Spleen (tissue), 11 donors: ENCODE results near the gene SUN5. TPM values are rescaled to one million over a fixed set of nuclear protein-coding genes. Genes with fewer than 3 reads are reported as not detected.

Experiments used
- DNase-seq: peaks from one replicate; pipeline ENCODE4 v3.0.0-alpha.2; 2020
- H3K27ac ChIP-seq, 8 donors: fragments of 200-600 bp; sonication (generic) in 7 of 8; 1 replicate in 4 of 8; 2 replicates in 4 of 8; pipeline versions ENCODE4 v1.5.0 to v1.8.0; 2016 to 2021; ENCODE audit warnings: inconsistent platforms in 4 of 8, mild to moderate bottlenecking in 4 of 8, moderate library complexity in 1 of 8
- H3K27me3 ChIP-seq, 7 donors: fragments of 200-600 bp; sonication (generic) in 6 of 7; replicated peaks in 1 of 7; 1 replicate in 4 of 7; 2 replicates in 3 of 7; pipeline versions ENCODE4 v1.5.0 to v1.8.0; 2016 to 2021; ENCODE audit warnings: inconsistent platforms in 3 of 7, mild to moderate bottlenecking in 1 of 7
- H3K36me3 ChIP-seq, 6 donors: fragments of 200-600 bp; sonication (generic) in 5 of 6; 1 replicate in 4 of 6; 2 replicates in 2 of 6; pipeline versions ENCODE4 v1.5.0 to v1.8.0; 2016 to 2021; ENCODE audit warnings: inconsistent platforms in 2 of 6
- H3K4me1 ChIP-seq, 6 donors: fragments of 200-600 bp; sonication (generic) in 5 of 6; 1 replicate in 3 of 6; 2 replicates in 3 of 6; pipeline versions ENCODE4 v1.5.0 to v1.8.0; 2016 to 2021; ENCODE audit warnings: inconsistent platforms in 3 of 6
- H3K4me3 ChIP-seq, 8 donors: fragments of 200-600 bp; sonication (generic) in 7 of 8; 1 replicate in 4 of 8; 2 replicates in 4 of 8; pipeline versions ENCODE4 v1.5.0 to v1.8.0; 2016 to 2021; ENCODE audit warnings: inconsistent platforms in 4 of 8, mild to moderate bottlenecking in 4 of 8, moderate library complexity in 2 of 8
- H3K9me3 ChIP-seq, 8 donors: fragments of 200-600 bp; sonication (generic) in 7 of 8; 1 replicate in 4 of 8; 2 replicates in 4 of 8; pipeline versions ENCODE4 v1.5.0 to v1.8.0; 2016 to 2021; ENCODE audit warnings: inconsistent platforms in 4 of 8
- CTCF ChIP-seq, 11 experiments: fragments of 200-600 bp in 7 of 11; fragments of 450-650 bp in 4 of 11; sonication (generic) in 4 of 11; IDR thresholded peaks in 8 of 11; conservative IDR thresholded peaks in 3 of 11; 1 replicate in 7 of 11; 2 replicates in 4 of 11; pipeline versions ENCODE4 v1.4.0 to v1.8.0; 2016 to 2021; ENCODE audit warnings: antibody characterized with exemption in 11 of 11, inconsistent platforms in 4 of 11, mild to moderate bottlenecking in 1 of 11
- POLR2A ChIP-seq, 3 donors: fragments of 450-650 bp; IDR thresholded peaks; one replicate each; pipeline ENCODE4 v1.5.1; 2017; ENCODE audit warnings: antibody characterized with exemption in 3 of 3, mild to moderate bottlenecking in 1 of 3
- POLR2AphosphoS5 ChIP-seq, 3 donors: sonication (generic); formaldehyde crosslinking; IDR thresholded peaks; one replicate each; pipeline ENCODE4 v1.5.1; 2017; ENCODE audit warnings: antibody characterized with exemption in 3 of 3
- WGBS, 5 donors: extraction: QIAGEN DNeasy Blood & Tissue Kit in 3 of 5; methylation state at CpG; one replicate each; pipeline versions ENCODE4 v1.1.5 to v1.1.7; 2013 to 2018; 5-methylcytosine and 5-hydroxymethylcytosine counted together
- intact Hi-C: fragments of 100-400 bp; cut with DNase I; formaldehyde crosslinking; loops from one replicate; pipeline ENCODE4 v1.15.0; 2023; ENCODE audit warnings: low total_unique reads
- polyA plus RNA-seq, 3 donors: library from polyadenylated mRNA; stranded (reverse); fragments of 200-250 nt; gene quantifications; one replicate each; pipeline ENCODE4 v1.2.1, GENCODE V29; 2013
- total RNA-seq, 7 donors: library from RNA; depleted of rRNA in 3 of 7; stranded (reverse); fragments of >200 nt in 3 of 7; fragmentation: NEBNext Ultra II Directional in 4 of 7; extraction: Animal tissue kit (Norgen Biotek cat#: 25700) in 4 of 7; gene quantifications; one replicate each; pipeline versions ENCODE4 v1.1.0 to v1.2.1, GENCODE V29; 2016 to 2021
- donor health status: healthy with polysubstance abuse.
- donor health status: DM: no; HTN: no; CAD: no; lungs with moderate emphysema.
- donor health status: DM: no; HTN: no; CAD: no.
- donor health status: Bipolar disorder and iron deficiency.
- donor health status: healthy.
- donor health status: DM: no; HTN: no; CAD: no.
- donor health status: DM: yes; HTN: yes; CAD: no.

Gene SUN5
- total and polyA plus RNA-seq, 10 donors: not detected

GRCh38 chr20:33043731-33044181, 39.5 kb upstream of the SUN5 start:
- Histone ChIP-seq H3K4me1 (no peaks in the 10 kb centered on the region), H3K4me3 (no peak overlapping the region), H3K9me3 (peaks cover 3 to 33% (median 24%) of the 10 kb centered on the region in 8 donors), H3K27ac (no peak overlapping the region), H3K27me3 (no peaks in the 10 kb centered on the region), H3K36me3 (no peaks in the 10 kb centered on the region)
- DNase-seq: no peak
- intact Hi-C loops: no loop called here
- TF ChIP-seq CTCF (IDR thresholded peaks at IDR 0.05 in 8 of 11, conservative IDR thresholded peaks at IDR 0.05 in 3 of 11) (no peak), POLR2A (IDR thresholded peaks at IDR 0.05) (no peak), POLR2AphosphoS5 (IDR thresholded peaks at IDR 0.05) (no peak)
- 52 to 74% (median 59%) methylated on average over 1 of the region's 1 CpG for WGBS, 5 donors

GRCh38 chr20:33042983-33043730, 38.9 kb upstream of the SUN5 start:
- no peak for TF ChIP-seq CTCF (IDR thresholded peaks at IDR 0.05 in 8 of 11, conservative IDR thresholded peaks at IDR 0.05 in 3 of 11)
- no peak for TF ChIP-seq POLR2AphosphoS5 (IDR thresholded peaks at IDR 0.05)
- TF ChIP-seq POLR2A (IDR thresholded peaks at IDR 0.05): no peak
- Histone ChIP-seq H3K4me1 (no peaks in the 10 kb centered on the region), H3K4me3 (no peak overlapping the region), H3K27me3 (no peaks in the 10 kb centered on the region), H3K36me3 (no peaks in the 10 kb centered on the region), H3K27ac (no peak overlapping the region), H3K9me3 (peaks cover 3 to 33% (median 24%) of the 10 kb centered on the region in 8 donors)
- WGBS, 5 donors: 76 to 100% (median 86%) methylated on average over 2 of the region's 2 CpGs
- no peak for DNase-seq
- intact Hi-C loops: no loop called here

DNA sequence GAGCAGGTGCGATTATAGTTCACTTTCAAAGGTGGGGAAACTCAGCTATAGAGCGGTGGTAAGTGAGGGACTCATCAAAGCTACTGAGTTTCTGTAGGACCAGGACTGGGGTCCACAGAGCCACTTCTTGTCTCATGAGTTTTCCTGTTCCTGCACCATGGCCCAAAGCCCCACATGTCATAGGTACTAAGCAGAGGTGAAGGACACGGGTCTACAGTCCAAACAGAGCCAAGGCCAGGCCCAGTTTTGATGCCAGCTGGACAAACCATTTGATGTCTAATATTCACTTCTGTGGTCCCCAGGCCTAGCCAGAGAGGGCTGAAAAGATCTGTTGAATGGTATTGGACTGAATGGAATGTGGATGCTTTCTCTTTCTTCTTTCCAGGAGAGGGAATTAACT, 38.2 kb upstream of the SUN5 start:
- WGBS, 5 donors: 73 to 91% (median 90%) methylated on average over 3 of the region's 3 CpGs

GRCh38 chr20:33038243-33038642, 34.0 kb upstream of the SUN5 start:
- no peaks in the 10 kb centered on the region for H3K4me1 ChIP-seq
- intact Hi-C loops: no loop called here
- no peak for DNase-seq
- no peak overlapping the region for H3K4me3 ChIP-seq
- H3K27me3 ChIP-seq: no peaks in the 10 kb centered on the region
- TF ChIP-seq CTCF (IDR thresholded peaks at IDR 0.05 in 8 of 11, conservative IDR thresholded peaks at IDR 0.05 in 3 of 11) (no peak), POLR2A (IDR thresholded peaks at IDR 0.05) (no peak), POLR2AphosphoS5 (IDR thresholded peaks at IDR 0.05) (no peak)
- WGBS, 5 donors: 86 to 97% (median 93%) methylated on average over 4 of the region's 4 CpGs
- no peak overlapping the region for H3K27ac ChIP-seq
- H3K36me3 ChIP-seq: no peaks in the 10 kb centered on the region
- H3K9me3 ChIP-seq: peaks cover 0 to 6% (median 0%) of the 10 kb centered on the region in 8 donors

More for the DNA sequence above, 38.2 kb upstream of the SUN5 start:
- TF ChIP-seq POLR2A (IDR thresholded peaks at IDR 0.05): no peak
- H3K4me1 ChIP-seq: no peaks in the 10 kb centered on the region
- no peak for DNase-seq
- no peak overlapping the region for H3K27ac ChIP-seq
- H3K4me3 ChIP-seq: no peak overlapping the region
- intact Hi-C loops: no loop called here
- peaks cover 3 to 33% (median 24%) of the 10 kb centered on the region in 8 donors for H3K9me3 ChIP-seq
- H3K36me3 ChIP-seq: no peaks in the 10 kb centered on the region
- H3K27me3 ChIP-seq: no peaks in the 10 kb centered on the region
